ENCODE results near the gene ZNF664. TPM values are rescaled to one million over a fixed set of nuclear protein-coding genes. Genes with fewer than 3 reads are reported as not detected.

The ZNF664 gene
- total RNA-seq, 2 donors from 2014 or later, result 131 to 139 TPM

DNA sequence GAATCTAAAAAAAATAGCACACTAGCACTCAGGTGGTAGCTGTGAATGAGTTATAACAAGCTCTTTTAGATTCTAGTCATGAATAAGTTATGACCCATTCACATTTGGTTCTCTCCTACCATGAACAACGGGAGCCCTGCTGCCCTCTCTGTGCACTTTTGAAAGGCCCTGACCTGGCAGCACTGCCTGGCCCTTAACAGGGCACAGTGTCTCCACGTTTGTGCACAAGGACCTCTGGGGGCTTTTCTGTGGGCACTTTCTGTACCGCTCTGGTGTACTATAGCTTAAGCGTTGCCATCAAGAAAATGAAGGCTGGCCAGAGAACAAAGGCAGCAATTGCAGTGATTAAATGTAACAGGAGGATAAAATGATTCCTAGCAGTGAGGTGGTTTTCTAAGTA is 21.5 kb upstream of the ZNF664 start:
- Mint-ChIP-seq H3K36me3 (ENCODE audit: low read depth) (peaks cover 25% of the 10 kb centered on the region), H3K4me1 (peaks cover 12% of the 10 kb centered on the region), H3K4me3 (no peak overlapping the region), H3K27me3 (ENCODE audit: insufficient read depth) (peaks cover 18% of the 10 kb centered on the region), H3K9me3 (peaks cover 15% of the 10 kb centered on the region), H3K27ac (no peak overlapping the region)
- DNase-seq, result no peak
- TF ChIP-seq, protein P1, sequence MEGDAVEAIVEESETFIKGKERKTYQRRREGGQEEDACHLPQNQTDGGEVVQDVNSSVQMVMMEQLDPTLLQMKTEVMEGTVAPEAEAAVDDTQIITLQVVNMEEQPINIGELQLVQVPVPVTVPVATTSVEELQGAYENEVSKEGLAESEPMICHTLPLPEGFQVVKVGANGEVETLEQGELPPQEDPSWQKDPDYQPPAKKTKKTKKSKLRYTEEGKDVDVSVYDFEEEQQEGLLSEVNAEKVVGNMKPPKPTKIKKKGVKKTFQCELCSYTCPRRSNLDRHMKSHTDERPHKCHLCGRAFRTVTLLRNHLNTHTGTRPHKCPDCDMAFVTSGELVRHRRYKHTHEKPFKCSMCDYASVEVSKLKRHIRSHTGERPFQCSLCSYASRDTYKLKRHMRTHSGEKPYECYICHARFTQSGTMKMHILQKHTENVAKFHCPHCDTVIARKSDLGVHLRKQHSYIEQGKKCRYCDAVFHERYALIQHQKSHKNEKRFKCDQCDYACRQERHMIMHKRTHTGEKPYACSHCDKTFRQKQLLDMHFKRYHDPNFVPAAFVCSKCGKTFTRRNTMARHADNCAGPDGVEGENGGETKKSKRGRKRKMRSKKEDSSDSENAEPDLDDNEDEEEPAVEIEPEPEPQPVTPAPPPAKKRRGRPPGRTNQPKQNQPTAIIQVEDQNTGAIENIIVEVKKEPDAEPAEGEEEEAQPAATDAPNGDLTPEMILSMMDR (conservative IDR thresholded peaks at IDR 0.05), result no peak
- Histone ChIP-seq H3K9ac (ENCODE audit: extremely low read depth, low read length, poor library complexity, severe bottlenecking) (no peak overlapping the region), H3K27me3 (ENCODE audit: control insufficient read depth, insufficient read depth, low read length, poor library complexity, severe bottlenecking) (no peaks in the 10 kb centered on the region), H3K4me1 (ENCODE audit: control insufficient read depth, insufficient read depth, low read length) (peaks cover 12% of the 10 kb centered on the region), H3K36me3 (ENCODE audit: control insufficient read depth, insufficient read depth, low read length) (peaks cover 8% of the 10 kb centered on the region), H3K4me3 (ENCODE audit: low read length) (no peak overlapping the region), H3K9me3 (ENCODE audit: control insufficient read depth, low read length) (peaks cover 30% of the 10 kb centered on the region), H3K27ac (ENCODE audit: low read depth, low read length) (no peak overlapping the region)
- WGBS, 2 experiments (ENCODE audit: insufficient coverage in 1 of 2, insufficient read length in 1 of 2), result 85 to 89% methylated on average over 4 of the region's 4 CpGs

DNA sequence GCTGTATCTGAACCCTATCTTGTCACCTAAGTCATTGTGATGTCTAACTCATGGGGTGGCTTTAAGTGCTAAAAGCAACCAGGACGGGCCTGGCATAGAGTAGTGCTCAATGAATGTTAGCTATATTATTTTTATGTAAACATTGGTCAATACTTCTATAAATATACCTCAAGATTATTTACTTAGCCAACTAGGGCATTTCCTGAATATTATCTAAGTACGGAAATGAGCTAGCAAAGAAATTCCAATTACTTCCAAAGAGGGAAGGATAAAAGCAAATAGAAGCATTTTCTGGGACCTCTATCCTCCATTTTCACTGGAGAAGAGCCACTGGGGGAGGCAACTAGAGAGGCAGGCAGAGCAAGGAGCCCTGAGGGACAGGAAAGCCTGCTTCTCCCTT is 21.0 kb upstream of the ZNF664 start:
- no peak overlapping the region for H3K9ac ChIP-seq (ENCODE audit: extremely low read depth, low read length, poor library complexity, severe bottlenecking)
- Mint-ChIP-seq H3K27me3 (ENCODE audit: insufficient read depth) (peaks cover 18% of the 10 kb centered on the region), H3K4me1 (peaks cover 12% of the 10 kb centered on the region), H3K4me3 (no peak overlapping the region), H3K27ac (no peak overlapping the region), H3K9me3 (peaks cover 15% of the 10 kb centered on the region), H3K36me3 (ENCODE audit: low read depth) (peaks cover 24% of the 10 kb centered on the region)
- peaks cover 8% of the 10 kb centered on the region for H3K36me3 ChIP-seq (ENCODE audit: control insufficient read depth, insufficient read depth, low read length)
- H3K4me3 ChIP-seq (ENCODE audit: low read length), result no peak overlapping the region
- H3K9me3 ChIP-seq (ENCODE audit: control insufficient read depth, low read length), result peaks cover 30% of the 10 kb centered on the region
- TF ChIP-seq, protein P1 (conservative IDR thresholded peaks at IDR 0.05), result no peak
- H3K27me3 ChIP-seq (ENCODE audit: control insufficient read depth, insufficient read depth, low read length, poor library complexity, severe bottlenecking), result no peaks in the 10 kb centered on the region
- WGBS, 2 experiments (ENCODE audit: insufficient coverage in 1 of 2, insufficient read length in 1 of 2), result 90 to 100% methylated on average over 1 of the region's 2 CpGs
- H3K27ac ChIP-seq (ENCODE audit: low read depth, low read length), result no peak overlapping the region
- peaks cover 12% of the 10 kb centered on the region for H3K4me1 ChIP-seq (ENCODE audit: control insufficient read depth, insufficient read depth, low read length)
- DNase-seq, result no peak

DNA sequence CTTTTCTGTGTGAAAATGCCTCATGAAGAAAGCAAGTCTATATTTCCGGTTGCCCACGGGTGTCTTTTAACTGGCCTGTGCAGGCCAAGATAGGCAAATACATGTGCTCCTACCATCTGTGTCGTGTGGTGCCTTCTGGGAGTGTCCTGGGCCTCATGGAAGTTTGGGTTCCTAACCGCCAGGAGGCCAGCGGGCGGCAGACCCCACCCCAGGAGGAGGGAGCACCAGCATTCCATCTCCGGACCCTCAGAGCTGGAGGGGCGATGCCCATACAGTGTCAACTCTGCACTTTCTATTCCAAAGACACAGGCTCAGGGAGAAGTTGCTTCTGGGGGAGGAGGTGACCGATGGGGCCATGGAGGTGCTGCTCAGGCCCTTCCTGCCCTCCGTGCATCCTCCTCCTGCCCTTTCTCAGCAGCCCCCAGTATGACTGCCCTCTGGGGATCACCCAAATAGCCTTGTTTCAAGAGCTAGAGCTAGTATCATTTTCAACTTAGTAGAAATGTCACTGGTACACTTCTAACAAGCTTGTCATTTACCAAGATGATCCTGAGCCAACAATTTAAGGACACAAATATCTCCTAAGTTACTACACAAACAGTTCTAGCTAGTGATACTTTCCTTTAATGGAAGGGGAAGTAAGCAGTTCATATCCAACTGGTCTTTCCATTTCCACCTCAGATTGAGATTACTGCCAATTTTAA is 18.2 kb upstream of the ZNF664 start:
- no peak overlapping the region for H3K9ac ChIP-seq (ENCODE audit: extremely low read depth, low read length, poor library complexity, severe bottlenecking)
- Mint-ChIP-seq H3K27ac (no peak overlapping the region), H3K4me1 (peaks cover 11% of the 10 kb centered on the region), H3K9me3 (no peaks in the 10 kb centered on the region), H3K36me3 (ENCODE audit: low read depth) (peaks cover 4% of the 10 kb centered on the region), H3K27me3 (ENCODE audit: insufficient read depth) (peaks cover 21% of the 10 kb centered on the region), H3K4me3 (no peak overlapping the region)
- no peak for DNase-seq
- no peak overlapping the region for H3K27ac ChIP-seq (ENCODE audit: low read depth, low read length)
- no peak overlapping the region for H3K4me3 ChIP-seq (ENCODE audit: low read length)
- H3K27me3 ChIP-seq (ENCODE audit: control insufficient read depth, insufficient read depth, low read length, poor library complexity, severe bottlenecking), result no peaks in the 10 kb centered on the region
- H3K9me3 ChIP-seq (ENCODE audit: control insufficient read depth, low read length), result peaks cover 8% of the 10 kb centered on the region
- TF ChIP-seq, protein P1 (conservative IDR thresholded peaks at IDR 0.05), result no peak
- 88 to 96% methylated on average over 6 to 10 of the region's 10 CpGs for WGBS, 2 experiments (ENCODE audit: insufficient coverage in 1 of 2, insufficient read length in 1 of 2)
- no peaks in the 10 kb centered on the region for H3K36me3 ChIP-seq (ENCODE audit: control insufficient read depth, insufficient read depth, low read length)
- peaks cover 12% of the 10 kb centered on the region for H3K4me1 ChIP-seq (ENCODE audit: control insufficient read depth, insufficient read depth, low read length)
